Measurements from ENCODE around the gene SCN3A.

SCN3A gene

GRCh38 chr2:165192729-165193128 lies 11.1 kb downstream of the SCN3A start:
- DNase-seq (ENCODE audit: low read depth in 2 of 3, low spot score in 1 of 3) = no peak

DNA sequence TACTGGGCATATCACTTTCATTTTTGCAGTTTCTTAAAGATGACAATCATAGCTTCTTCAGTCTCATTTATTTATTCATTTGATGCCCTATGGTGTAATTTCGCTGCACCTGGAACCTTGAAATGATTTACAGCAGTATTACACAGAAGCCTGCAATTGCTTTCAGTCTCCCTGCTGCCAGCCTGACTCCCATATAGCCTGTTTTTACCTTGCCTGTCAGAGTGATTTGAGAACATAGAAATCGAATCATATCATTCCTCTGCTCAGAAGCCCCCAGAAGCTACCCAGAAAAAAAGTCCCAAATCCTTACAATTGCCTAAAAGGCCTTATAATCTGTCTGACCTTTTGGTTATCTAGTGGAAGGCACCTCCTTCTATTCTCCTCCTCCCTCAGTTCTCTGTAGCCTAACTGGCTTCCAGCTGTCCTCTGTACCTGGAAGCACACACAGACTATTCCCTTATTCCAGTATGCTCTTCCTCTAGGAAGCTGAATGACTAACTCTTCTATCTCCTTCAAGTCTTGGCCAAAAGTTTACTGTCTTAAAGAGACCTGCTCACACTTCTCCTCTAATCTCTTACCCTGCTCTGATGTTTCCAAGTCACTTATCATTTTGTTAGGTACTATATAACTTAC lies 12.6 kb downstream of the SCN3A start:
- no peak for DNase-seq (ENCODE audit: low read depth in 2 of 3, low spot score in 1 of 3)

GRCh38 chr2:165185633-165186032 lies 18.2 kb downstream of the SCN3A start:
- DNase-seq (ENCODE audit: low read depth in 2 of 3, low spot score in 1 of 3) = no peak

GRCh38 chr2:165182029-165182428 lies 21.8 kb downstream of the SCN3A start:
- DNase-seq (ENCODE audit: low read depth in 2 of 3, low spot score in 1 of 3) = no peak

GRCh38 chr2:165176780-165177179 lies 27.1 kb downstream of the SCN3A start:
- no peak for DNase-seq (ENCODE audit: low read depth in 2 of 3, low spot score in 1 of 3)

DNA sequence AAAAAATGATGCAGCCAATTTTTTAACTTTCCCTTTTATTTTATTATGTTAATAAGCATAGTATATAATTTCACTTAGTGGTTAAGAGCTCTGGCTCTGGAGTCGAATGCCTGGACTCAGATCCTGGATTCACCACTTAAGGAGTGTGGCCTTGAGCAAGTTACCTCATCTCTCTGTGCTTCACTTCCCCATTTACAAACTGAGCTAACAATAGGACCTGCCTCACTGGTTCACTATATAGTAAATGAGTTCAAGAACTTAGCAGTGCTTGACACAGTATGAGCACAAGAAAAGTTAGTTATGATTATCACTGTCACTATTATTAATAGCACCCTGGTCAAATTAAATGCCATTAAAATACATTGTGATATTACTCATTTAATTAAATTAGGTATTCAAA lies 30.6 kb downstream of the SCN3A start:
- DNase-seq (ENCODE audit: low read depth in 2 of 3, low spot score in 1 of 3) = no peak

- DNase-seq (ENCODE audit: low read depth in 2 of 3, low spot score in 1 of 3) = no peak
Measured at GRCh38 chr2:165164201-165164600, 39.6 kb downstream of the SCN3A start.

- DNase-seq (ENCODE audit: low read depth in 2 of 3, low spot score in 1 of 3) = no peak
Measured at GRCh38 chr2:165163761-165164160, 40.1 kb downstream of the SCN3A start.

DNA sequence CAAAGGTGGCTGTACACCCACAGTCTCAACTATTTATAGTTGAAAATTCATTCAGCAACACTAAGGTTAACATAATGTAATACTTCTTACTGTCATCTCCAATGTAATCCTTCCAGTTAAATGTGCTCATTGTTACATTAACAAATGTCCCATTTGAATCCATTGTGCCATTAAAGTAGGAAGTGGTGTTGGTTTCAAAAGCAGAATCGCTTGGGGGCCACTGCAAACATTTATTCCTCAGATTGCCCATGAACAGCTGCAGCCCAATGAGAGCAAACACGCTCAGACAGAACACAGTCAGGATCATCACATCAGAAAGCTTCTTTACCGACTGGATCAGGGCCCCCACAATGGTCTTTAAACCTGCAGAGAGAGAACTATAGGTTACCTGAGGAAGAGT lies 41.4 kb downstream of the SCN3A start:
- no peak for DNase-seq (ENCODE audit: low read depth in 2 of 3, low spot score in 1 of 3)

- DNase-seq (ENCODE audit: low read depth in 2 of 3, low spot score in 1 of 3) = no peak
Measured at GRCh38 chr2:165161510-165161909, 42.3 kb downstream of the SCN3A start.

GRCh38 chr2:165157160-165157559 lies 46.7 kb downstream of the SCN3A start:
- DNase-seq (ENCODE audit: low read depth in 2 of 3, low spot score in 1 of 3) = no peak

GRCh38 chr2:165155152-165155551 lies 48.7 kb downstream of the SCN3A start:
- no peak for DNase-seq (ENCODE audit: low read depth in 2 of 3, low spot score in 1 of 3)

DNA sequence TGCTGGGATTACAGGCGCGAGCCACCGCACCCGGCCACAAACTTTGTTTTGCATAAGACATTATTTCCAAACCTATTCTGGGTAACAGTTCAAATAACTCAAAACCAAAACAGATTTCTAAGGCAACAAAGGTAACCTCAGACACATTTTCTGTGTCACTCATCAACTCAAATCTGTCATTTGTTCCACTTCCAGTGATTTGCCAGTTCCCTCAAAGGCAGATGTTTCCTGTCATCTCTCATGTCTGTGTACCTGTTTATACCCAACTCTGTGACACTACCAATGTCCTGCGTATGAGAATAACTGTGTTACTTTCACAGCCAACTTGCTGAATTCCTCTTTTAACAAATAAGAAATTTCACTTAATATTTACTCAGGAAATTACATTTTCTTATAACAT lies 54.4 kb downstream of the SCN3A start:
- DNase-seq (ENCODE audit: low read depth in 2 of 3, low spot score in 1 of 3) = no peak

DNA sequence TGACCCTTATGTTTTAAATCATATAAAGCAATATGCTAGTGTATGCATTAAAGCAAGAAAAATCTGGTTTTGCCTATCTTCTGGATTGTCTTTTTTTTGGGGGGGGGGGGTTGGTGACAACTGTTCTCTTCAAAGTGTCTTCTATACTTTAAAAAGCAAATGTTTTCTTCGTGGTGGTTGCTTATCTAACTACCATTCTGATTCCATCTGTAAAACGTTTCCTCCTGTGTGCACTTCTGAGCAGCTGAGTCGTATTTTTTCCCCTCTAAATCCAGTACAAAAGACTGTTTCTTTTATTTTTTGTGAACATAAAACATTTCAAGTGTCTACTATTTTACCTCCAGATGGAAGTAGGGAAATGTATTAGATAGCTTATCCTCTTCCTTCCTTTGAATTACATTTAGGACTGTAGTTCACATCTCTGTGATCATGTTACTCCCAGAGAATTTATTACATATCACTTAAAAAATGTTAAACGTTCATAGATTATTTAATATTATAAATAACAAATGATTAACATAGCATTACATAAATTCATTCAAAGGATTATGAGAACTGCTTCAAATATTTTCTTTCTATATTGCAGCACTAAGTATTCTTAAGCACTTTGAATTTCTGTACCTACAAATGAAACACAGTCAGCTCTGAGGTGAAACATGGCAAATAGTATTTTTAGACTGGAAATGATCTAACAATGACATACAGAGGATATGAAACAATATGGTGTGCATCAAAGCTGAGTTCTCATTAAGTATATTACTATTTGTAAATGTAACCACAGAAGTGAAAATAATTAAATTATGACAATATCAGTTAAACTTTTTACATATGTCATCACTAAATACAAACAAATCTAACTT lies 56.4 kb downstream of the SCN3A start:
- no peak for DNase-seq (ENCODE audit: low read depth in 2 of 3, low spot score in 1 of 3)

GRCh38 chr2:165144315-165144714 lies 59.5 kb downstream of the SCN3A start:
- no peak for DNase-seq (ENCODE audit: low read depth in 2 of 3, low spot score in 1 of 3)

DNA sequence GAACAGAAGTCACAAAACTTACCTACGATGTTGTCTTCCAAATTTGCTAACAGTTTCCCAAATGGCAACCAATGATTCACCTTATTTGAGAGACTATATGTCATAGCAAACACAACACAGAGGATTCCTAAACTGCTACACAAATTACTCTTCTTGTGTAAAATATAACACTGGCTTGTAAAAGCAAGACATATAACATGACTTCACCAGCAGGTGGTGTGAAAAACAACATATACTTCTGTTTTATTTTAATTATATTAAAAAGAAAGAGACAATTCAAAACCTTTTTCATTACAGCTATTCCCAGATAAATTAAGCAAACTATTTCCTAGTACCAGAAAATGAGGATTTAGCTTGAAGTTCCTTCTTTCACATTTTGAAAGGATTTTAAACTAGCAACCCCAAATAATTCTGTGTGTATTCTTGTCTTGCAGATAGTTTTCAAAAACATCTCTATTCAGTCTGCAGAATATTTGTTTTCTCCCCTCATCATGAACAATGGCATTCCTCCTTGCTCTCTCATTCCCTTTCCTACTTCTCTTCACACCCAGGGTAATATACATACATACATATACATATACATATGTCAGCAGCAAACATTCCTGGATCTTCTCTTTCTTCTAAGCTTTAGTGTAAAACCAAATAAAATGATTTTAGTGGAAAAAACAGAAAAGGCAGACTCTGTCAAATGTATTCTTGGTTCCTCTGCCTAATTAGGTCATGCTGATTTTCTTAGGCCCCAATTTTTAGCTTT lies 62.1 kb downstream of the SCN3A start:
- DNase-seq (ENCODE audit: low read depth in 2 of 3, low spot score in 1 of 3) = no peak

DNA sequence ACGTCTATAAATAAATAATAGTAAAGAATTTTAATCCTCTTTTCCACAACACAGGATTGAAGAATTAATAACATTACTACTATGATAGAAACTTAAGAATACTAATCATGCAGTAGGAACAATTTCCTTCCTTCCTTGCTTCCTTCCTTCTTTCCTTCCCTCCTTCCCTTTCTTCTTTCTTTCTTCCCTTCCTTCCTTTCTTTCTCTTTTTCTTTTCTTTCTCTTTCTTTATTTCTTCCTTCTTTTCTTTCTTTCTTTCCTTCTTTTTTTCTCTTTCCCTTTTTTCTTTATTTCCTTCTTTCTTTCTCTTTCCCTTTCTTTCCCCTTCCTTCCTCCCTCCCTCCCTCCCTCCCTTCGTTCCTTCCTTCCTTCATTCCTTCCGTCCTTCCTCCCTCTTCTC lies 77.6 kb downstream of the SCN3A start:
- DNase-seq (ENCODE audit: low read depth in 2 of 3, low spot score in 1 of 3) = no peak

GRCh38 chr2:165122521-165122920 lies 81.3 kb downstream of the SCN3A start:
- DNase-seq (ENCODE audit: low read depth in 2 of 3, low spot score in 1 of 3) = no peak

DNA sequence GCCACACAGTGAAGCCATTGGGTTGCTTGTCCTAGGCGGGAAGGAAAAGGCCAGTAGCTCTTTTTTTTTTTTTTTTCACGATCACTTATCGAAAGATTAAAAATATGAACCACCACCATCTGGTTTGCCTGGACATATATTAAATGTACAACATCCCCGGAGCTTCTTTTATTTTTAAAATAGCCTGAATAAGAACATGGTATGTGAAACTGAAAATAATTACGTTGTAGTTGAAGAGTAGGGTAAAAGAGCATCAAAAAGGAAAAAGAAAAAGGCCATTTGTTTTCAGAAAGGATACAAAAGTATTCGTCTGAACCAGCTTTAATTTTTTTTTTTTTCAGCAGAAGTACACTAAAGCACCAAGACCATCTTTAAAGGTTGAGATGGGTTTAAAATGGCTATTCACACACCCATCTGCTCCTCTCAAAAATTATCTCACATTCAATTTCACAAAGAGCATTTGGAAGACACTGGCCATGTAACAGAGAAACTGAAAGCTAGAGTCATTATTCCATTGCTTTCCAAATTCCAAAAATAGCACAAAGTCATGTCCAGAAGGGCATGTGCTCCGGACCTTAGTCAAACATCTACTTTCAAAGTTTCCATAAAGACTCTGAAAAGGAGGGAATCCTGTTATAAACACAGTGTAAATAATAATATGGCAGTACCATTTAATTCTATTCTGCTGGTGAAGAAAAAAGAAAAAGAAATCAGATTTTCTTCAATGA lies 82.9 kb downstream of the SCN3A start:
- no peak for DNase-seq (ENCODE audit: low read depth in 2 of 3, low spot score in 1 of 3)

DNA sequence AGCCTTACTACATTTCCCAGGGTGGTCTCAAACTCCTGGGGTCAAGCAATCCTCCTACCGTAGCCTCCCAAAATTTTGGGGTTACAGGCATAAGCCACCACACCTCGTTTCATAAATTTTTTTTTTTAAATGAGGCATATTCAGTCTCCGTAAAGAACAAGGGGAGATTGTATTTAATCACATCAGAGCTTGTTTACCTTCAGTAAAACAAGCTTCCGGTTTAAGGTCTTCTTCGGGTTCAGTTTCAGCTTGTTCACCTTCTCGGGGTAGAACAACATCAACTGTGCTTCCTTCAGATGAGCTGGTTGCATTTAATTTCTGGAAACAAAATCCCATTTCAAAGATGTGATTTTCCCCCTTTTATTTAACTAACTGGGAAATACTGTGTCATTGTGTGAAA lies 88.6 kb downstream of the SCN3A start:
- DNase-seq (ENCODE audit: low read depth in 2 of 3, low spot score in 1 of 3) = no peak

- DNase-seq (ENCODE audit: low read depth in 2 of 3, low spot score in 1 of 3) = no peak
Measured at GRCh38 chr2:165114346-165114939, 89.4 kb downstream of the SCN3A start.
